ENCODE measurements around the gene LRRC28.
"Not testable (repeated sequence)": the region's sequence is repeated elsewhere in the genome, so short reads cannot be mapped to it uniquely, and the experiment has no call there.

Gene LRRC28

GRCh38 chr15:99250857-99251841 is at the start of gene LRRC28:
LRRC28 (plus strand) TSS chr15:99251481; CDS start chr15:99255958, 4,477 bp downstream.
- peak; percentile 89 for DNase-seq

GRCh38 chr15:99202176-99202552 is 49.1 kb upstream of the LRRC28 start:
- DNase-seq = no peak

DNA sequence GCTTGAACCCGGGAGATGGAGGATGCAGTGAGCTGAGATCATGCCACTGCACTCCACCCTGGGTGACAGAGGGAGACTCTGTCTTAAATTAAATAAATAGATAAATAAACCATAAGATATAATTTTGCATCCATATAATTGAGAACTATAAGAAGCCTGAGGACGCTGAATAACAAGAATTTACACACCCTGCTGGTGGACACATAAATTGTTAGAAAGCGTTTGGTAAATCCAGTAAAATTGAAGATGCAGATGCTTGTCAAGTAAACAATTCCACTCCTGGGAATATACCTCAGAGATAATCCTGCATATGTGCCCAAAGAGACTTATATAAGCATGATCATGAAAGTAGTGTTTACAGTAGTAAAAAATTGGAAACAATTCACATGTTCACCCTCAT is 43.6 kb upstream of the LRRC28 start:
- no peak for DNase-seq

DNA sequence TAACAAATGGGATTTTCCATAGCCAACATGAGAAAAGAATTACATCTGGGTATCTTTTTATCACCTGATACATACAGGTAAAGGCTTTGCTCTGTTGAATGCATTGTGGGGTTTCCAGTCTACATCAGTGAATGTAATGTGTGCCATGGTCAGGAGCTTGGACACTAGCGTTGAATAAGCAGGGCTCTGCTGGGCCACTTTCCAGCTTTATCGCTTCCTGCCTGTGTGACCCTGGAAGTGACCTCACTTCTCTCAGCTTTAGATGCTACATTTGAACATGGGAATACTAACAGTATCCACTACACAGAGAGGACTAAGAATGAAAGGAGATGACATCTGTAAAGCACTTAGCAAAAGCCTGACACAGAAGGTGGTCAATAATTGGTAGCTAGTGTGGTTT is 42.0 kb upstream of the LRRC28 start:
- no peak for DNase-seq

GRCh38 chr15:99210334-99210733 is 40.9 kb upstream of the LRRC28 start:
- DNase-seq = no peak

GRCh38 chr15:99211926-99212325 is 39.4 kb upstream of the LRRC28 start:
- no peak for DNase-seq

DNA sequence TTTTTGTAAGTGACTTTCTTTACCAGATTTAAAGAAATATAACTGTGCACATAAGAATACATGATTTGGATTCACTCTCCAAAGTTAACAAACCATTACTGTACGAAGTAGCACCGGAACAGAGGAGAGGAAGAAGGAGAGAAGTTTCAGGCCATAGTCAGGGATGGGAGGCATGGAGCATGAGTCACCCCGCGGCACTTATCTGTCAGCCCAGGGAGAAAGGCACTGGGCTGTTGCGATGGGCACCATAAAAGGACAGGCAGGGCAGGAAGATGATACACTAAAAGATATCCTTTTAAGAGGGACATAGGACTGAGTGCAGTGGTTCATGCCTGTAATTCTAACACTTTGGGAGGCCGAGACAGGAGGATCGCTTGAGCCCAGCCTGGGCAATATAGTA is 38.9 kb upstream of the LRRC28 start:
- DNase-seq = no peak

DNA sequence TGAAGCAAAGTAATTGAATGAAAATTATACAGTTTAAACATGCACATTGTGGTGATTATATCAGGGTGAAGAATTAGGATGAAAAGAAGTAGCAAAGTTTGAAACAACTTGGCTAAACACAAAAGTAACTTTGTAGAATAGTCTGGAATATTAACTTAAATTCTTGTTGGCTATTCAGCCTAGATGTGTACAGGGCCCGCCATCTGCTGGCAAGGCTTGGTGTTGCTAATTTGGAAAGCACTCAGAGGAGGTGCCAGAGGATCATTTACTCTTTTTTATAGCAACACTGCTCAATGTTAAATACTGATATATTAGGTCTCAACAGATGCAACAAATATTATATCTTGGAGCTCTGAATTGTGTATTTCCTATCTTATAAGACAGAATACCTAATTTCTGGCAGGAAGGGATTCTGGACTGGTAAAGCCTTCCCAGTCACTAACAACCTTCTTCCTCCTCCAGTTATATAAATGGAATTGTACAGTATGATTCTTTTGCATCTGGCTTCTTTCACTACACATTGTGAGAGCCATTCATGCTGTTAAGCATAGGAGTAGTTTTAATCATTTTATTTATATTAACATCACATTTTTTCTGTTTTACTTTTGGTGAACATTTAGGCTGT is 38.0 kb upstream of the LRRC28 start:
- no peak for DNase-seq

- DNase-seq = no peak
Observed at GRCh38 chr15:99224372-99225214, 26.7 kb upstream of the LRRC28 start.

DNA sequence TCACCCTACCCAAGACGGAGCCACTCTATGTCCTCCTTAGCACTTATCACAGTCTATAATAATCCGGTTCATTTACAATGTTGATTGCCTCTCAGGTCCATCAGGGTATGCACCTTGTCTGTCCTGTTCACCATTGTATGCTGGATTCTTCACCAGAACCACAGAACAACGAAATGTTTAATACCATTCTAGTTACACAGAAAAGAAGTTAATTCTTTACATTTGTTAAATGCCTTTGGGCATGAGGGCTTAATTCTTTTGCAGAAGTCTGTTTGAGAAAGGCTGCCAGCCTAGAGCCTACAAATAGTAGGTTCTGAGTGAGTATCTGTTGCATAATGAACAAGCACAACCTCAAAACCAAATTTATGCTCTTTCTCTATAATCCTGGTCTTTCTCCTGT is 24.5 kb upstream of the LRRC28 start:
- DNase-seq = no peak

DNA sequence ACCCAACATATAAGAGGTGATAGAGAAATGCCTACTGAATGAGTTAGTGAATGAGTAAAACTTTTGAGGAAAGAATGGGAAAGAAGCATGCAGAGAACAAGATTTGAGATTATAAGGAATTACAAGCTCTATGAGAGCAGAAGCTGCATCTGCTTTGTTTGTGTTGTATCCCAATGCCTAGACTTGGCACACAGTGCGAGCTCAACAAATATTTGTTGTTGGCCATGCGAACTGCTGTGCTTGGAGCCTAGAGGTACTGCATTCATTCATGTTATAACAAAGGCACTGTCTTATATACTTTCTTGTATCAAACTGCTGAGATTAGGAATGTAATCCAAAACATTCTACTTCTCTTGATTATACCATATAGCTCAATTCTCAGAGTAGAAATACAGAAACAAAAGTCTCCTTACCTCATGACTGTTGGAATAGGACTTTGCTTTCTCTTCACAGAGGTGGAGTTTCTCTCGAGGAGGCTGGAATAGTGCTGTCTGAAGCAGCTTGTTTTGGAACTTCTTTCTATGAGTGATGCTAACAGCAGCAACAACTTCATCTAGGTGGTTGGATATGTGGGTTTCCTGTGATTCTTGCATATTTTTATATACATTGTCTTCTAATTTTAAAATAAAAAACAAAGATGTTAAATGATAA is 23.0 kb upstream of the LRRC28 start:
- DNase-seq = no peak

GRCh38 chr15:99230867-99231266 is 20.4 kb upstream of the LRRC28 start:
- DNase-seq = no peak

DNA sequence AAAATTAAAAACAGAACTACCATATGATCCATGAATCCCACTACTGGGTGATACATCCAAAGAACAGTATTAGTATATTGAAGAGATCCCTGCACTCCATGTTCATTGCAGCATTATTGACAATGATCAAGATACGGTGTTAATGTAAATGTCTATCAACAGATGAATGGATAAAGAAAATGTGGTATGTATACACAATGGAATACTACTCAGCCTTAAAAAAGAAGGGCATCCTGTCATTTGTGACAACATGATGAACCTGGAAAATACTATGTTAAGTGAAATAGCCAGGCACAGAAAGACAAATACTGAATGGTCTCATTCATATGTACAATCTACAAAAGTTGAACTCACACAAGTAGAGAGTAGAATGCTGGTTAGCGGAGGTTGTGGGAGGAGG is 18.5 kb upstream of the LRRC28 start:
- no peak for DNase-seq

DNA sequence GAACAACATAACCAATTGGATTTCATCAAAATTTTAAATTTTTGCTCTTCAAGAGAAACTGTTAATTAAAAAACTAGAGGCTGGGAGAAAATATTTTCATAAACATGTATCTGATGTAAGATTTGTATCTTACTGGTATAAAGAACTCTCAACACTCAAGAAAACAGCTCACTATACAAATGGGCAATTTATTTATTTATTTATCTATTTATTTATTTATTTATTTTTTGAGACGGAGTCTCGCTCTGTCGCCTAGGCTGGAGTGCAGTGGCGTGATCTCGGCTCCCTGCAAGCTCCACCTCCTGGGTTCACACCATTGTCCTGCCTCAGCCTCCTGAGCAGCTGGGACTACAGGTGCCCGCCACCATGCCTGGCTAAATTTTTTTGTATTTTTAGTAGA is 17.1 kb upstream of the LRRC28 start:
- not testable (repeated sequence) for DNase-seq

DNA sequence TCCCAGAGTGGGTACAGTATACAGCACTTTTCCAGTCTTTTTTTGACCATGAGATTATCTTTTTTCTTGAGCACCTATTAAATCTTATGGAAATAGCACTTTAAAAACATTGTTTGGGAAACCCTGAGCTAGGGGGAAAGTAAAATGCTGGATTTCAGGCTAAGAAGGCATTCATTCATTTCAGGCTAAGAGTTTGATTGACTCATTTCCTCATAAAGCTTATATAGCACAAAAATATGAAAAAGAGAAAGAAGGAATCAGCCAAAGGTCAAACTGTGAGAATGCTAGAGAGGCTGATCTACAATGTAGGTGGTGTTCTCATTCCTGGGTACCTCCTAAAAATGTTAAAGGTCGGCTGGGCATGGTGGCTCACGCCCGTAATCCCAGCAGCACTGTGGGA is 12.4 kb upstream of the LRRC28 start:
- DNase-seq = no peak

- DNase-seq = no peak
Observed at GRCh38 chr15:99239545-99240198, 11.6 kb upstream of the LRRC28 start.

- no peak for DNase-seq
Observed at GRCh38 chr15:99241752-99242151, 9.5 kb upstream of the LRRC28 start.

- no peak for DNase-seq
Observed at GRCh38 chr15:99244306-99244705, 7.0 kb upstream of the LRRC28 start.

GRCh38 chr15:99247062-99247461 is 4.2 kb upstream of the LRRC28 start:
- no peak for DNase-seq

GRCh38 chr15:99248000-99248715 is 3.1 kb upstream of the LRRC28 start:
- no peak for DNase-seq

DNA sequence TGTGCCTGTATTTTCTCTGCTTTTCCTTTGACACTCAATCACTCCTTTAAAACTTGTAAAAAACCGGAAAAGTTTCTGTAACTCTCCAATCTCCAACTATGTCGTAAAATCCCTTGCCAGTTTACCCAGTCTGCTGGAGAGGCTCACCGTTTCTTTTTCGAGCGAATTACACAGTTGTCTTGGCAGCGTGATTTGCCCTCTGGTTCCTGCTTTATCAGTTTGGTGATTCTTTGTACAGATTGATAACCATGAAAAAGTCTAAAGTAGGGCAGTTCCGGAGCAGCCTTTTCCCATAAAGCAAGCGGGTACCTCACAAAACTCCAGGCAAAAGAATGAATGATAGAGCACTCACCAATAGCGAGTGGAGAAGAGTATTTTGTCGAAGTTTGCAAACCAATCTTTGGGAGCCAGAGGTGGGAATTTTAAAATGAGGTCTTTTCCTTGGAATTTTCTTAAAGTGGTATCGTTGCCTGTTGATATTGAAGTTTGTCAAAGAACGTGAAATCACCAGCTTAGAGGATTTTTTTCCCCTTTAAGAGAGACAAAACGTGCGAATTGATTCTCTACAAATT is 1.9 kb upstream of the LRRC28 start, which contains the start of gene TTC23:
TSS of gene TTC23 (minus strand) at position 312 of the 572 bp plus-strand sequence. CDS start 20,869 bp downstream, outside the sequence.
- DNase-seq = no peak
